HG02981 (cell line): Measurements from ENCODE around the gene UBAC2.
A peak's percentile ranks its signal among the peaks of the same experiment; 100 is the strongest.

Experiments
- ATAC-seq: cut with Tn5 transposase; IDR thresholded peaks from one replicate; pipeline ENCODE4 v1.9.1; 2021; ENCODE audit warnings: mild to moderate bottlenecking, moderate library complexity; ENCODE audit not compliant: unreplicated experiment

Gene UBAC2

GRCh38 chr13:99422586-99423220 is 222.0 kb downstream of the UBAC2 start:
- ATAC-seq = no peak

GRCh38 chr13:99425485-99426341 is 225.1 kb downstream of the UBAC2 start:
- ATAC-seq = peak; percentile 44

GRCh38 chr13:99426426-99426825 is 225.8 kb downstream of the UBAC2 start:
- ATAC-seq = no peak

- no peak for ATAC-seq
These were observed 229.0 kb downstream of the UBAC2 start for GRCh38 chr13:99429670-99430069.

- peak; percentile 35 for ATAC-seq
These were observed 231.4 kb downstream of the UBAC2 start for GRCh38 chr13:99431927-99432608.

- ATAC-seq = peak; percentile 52
These were observed 232.2 kb downstream of the UBAC2 start for GRCh38 chr13:99432609-99433542.

GRCh38 chr13:99433543-99434075 is 233.0 kb downstream of the UBAC2 start:
- ATAC-seq = no peak

- ATAC-seq = no peak
These were observed 233.7 kb downstream of the UBAC2 start for GRCh38 chr13:99434258-99434788.

- ATAC-seq = no peak
These were observed 234.5 kb downstream of the UBAC2 start for GRCh38 chr13:99435116-99435515.

GRCh38 chr13:99435998-99436397 is 235.3 kb downstream of the UBAC2 start:
- no peak for ATAC-seq
